CD14-positive monocyte (primary cell): ENCODE data around the gene SPART. TPM values are rescaled to one million over a fixed set of nuclear protein-coding genes. Genes with fewer than 3 reads are reported as not detected.

Source experiments
- DNase-seq, 3 donors: peaks; one replicate each; pipeline ENCODE4 v3.0.0-alpha.2; 2011 to 2022
- H2AFZ ChIP-seq: 2 replicates; pipeline ENCODE4 v1.6.0; 2012; ENCODE audit warnings: mild to moderate bottlenecking, low read depth, low read length, inconsistent platforms; ENCODE audit not compliant: insufficient read depth, poor library complexity, severe bottlenecking
- H3K27ac ChIP-seq, 2 donors: 1 replicate in 1 of 2; 2 replicates in 1 of 2; pipeline ENCODE4 v1.5.1; 2012 to 2013; ENCODE audit warnings: low read length in 2 of 2, control low read depth in 1 of 2, inconsistent platforms in 1 of 2, low read depth in 1 of 2, mild to moderate bottlenecking in 1 of 2
- H3K27me3 ChIP-seq, 2 donors: one replicate each; pipeline versions ENCODE4 v1.6.0 to v1.6.1; 2011 to 2013; ENCODE audit warnings: low read length in 2 of 2; ENCODE audit not compliant: control insufficient read depth in 2 of 2, insufficient read depth in 2 of 2
- H3K36me3 ChIP-seq, 2 donors: replicated peaks in 1 of 2; 1 replicate in 1 of 2; 2 replicates in 1 of 2; pipeline versions ENCODE4 v1.5.1 to v1.6.1; 2012 to 2013; ENCODE audit warnings: low read length in 2 of 2, control low read depth in 1 of 2, inconsistent platforms in 1 of 2, mild to moderate bottlenecking in 1 of 2; ENCODE audit not compliant: insufficient read depth in 2 of 2, control insufficient read depth in 1 of 2
- H3K4me1 ChIP-seq, 2 donors: 1 replicate in 1 of 2; 2 replicates in 1 of 2; pipeline versions ENCODE4 v1.5.1 to v1.6.1; 2012 to 2013; ENCODE audit warnings: low read length in 2 of 2, control low read depth in 1 of 2, inconsistent platforms in 1 of 2, mild to moderate bottlenecking in 1 of 2, moderate library complexity in 1 of 2; ENCODE audit not compliant: insufficient read depth in 2 of 2, control insufficient read depth in 1 of 2
- H3K4me2 ChIP-seq: replicated peaks from 2 replicates; pipeline ENCODE3; 2012; ENCODE audit warnings: low read length, moderate library complexity, mild to moderate bottlenecking; ENCODE audit not compliant: poor library complexity, severe bottlenecking; ENCODE audit errors: extremely low read depth
- H3K4me3 ChIP-seq, 3 experiments: fragments of 200-600 bp in 1 of 3; sonication (generic) in 1 of 3; replicated peaks in 1 of 3; 1 replicate in 2 of 3; 2 replicates in 1 of 3; pipeline ENCODE4 v1.5.1; 2011 to 2013; ENCODE audit warnings: low read length in 3 of 3, mild to moderate bottlenecking in 3 of 3, control low read depth in 2 of 3, low read depth in 2 of 3, inconsistent platforms in 1 of 3, moderate library complexity in 1 of 3
- H3K79me2 ChIP-seq: 2 replicates; pipeline ENCODE4 v1.6.0; 2012; ENCODE audit warnings: mild to moderate bottlenecking, control low read depth, inconsistent platforms, low read length, moderate library complexity; ENCODE audit not compliant: insufficient read depth
- H3K9ac ChIP-seq: 2 replicates; pipeline ENCODE4 v1.6.0; 2017; ENCODE audit warnings: low read length, mild to moderate bottlenecking; ENCODE audit not compliant: insufficient read depth, poor library complexity, severe bottlenecking
- H3K9me3 ChIP-seq, 2 donors: replicated peaks in 1 of 2; 1 replicate in 1 of 2; 2 replicates in 1 of 2; pipeline versions ENCODE4 v1.5.1 to v1.6.1; 2012 to 2013; ENCODE audit warnings: low read length in 2 of 2, control low read depth in 1 of 2; ENCODE audit not compliant: control insufficient read depth in 1 of 2, insufficient read depth in 1 of 2
- H4K20me1 ChIP-seq: 2 replicates; pipeline ENCODE4 v1.6.0; 2012; ENCODE audit warnings: mild to moderate bottlenecking, low read length, control low read depth, moderate library complexity; ENCODE audit not compliant: insufficient read depth
- H3K27ac Mint-ChIP-seq, 7 donors: one replicate each; pipeline ENCODE4 v1.8.0; 2020; ENCODE audit warnings: mild to moderate bottlenecking in 7 of 7, mixed read lengths in 7 of 7, moderate library complexity in 6 of 7, inconsistent platforms in 2 of 7
- H3K27me3 Mint-ChIP-seq, 3 donors: one replicate each; pipeline ENCODE4 v1.8.0; 2021 to 2022; ENCODE audit warnings: low read depth in 3 of 3, mild to moderate bottlenecking in 3 of 3, mixed read lengths in 3 of 3, moderate library complexity in 3 of 3, inconsistent platforms in 1 of 3
- H3K36me3 Mint-ChIP-seq, 2 donors: one replicate each; pipeline ENCODE4 v1.8.0; 2020; ENCODE audit warnings: mixed read lengths in 2 of 2, inconsistent platforms in 1 of 2, mild to moderate bottlenecking in 1 of 2
- H3K4me1 Mint-ChIP-seq: one replicate; pipeline ENCODE4 v1.8.0; 2020; ENCODE audit warnings: mild to moderate bottlenecking, mixed read lengths
- H3K4me3 Mint-ChIP-seq, 2 donors: one replicate each; pipeline ENCODE4 v1.8.0; 2020; ENCODE audit warnings: mild to moderate bottlenecking in 2 of 2, mixed read lengths in 2 of 2, moderate library complexity in 1 of 2
- H3K9me3 Mint-ChIP-seq, 7 donors: one replicate each; pipeline ENCODE4 v1.8.0; 2020 to 2022; ENCODE audit warnings: mixed read lengths in 7 of 7, mild to moderate bottlenecking in 6 of 7, moderate library complexity in 6 of 7, inconsistent platforms in 2 of 7
- WGBS: methylation state at CpG from one replicate; pipeline ENCODE4 v1.1.5; 2013; ENCODE audit warnings: missing lambda C conversion rate; ENCODE audit not compliant: insufficient coverage; 5-methylcytosine and 5-hydroxymethylcytosine counted together
- intact Hi-C, 2 donors: fragments of 100-400 bp; cut with micrococcal nuclease; formaldehyde crosslinking; loops; one replicate each; pipeline versions ENCODE4 v1.15.0 to v1.15.1; 2023
- polyA plus RNA-seq, 3 donors: library from polyadenylated mRNA; depleted of rRNA in 1 of 3; unstranded in 2 of 3; stranded (reverse) in 1 of 3; fragments of 300-500 nt in 2 of 3; fragments of >200 nt in 1 of 3; fragmentation: Illumina TruSeq in 2 of 3; gene quantifications; 1 replicate in 2 of 3; 2 replicates in 1 of 3; pipeline ENCODE4 v1.2.3, GENCODE V29; 2012 to 2021
- TF ChIP-seq, protein P1 (sequence below): fragments of 200-600 bp; IDR thresholded peaks from one replicate; pipeline ENCODE4 v1.8.0; 2022; ENCODE audit warnings: antibody characterized with exemption, mild to moderate bottlenecking

The SPART gene
- polyA plus RNA-seq, 3 donors: 24.4 to 37.0 (median 29.8) TPM

DNA sequence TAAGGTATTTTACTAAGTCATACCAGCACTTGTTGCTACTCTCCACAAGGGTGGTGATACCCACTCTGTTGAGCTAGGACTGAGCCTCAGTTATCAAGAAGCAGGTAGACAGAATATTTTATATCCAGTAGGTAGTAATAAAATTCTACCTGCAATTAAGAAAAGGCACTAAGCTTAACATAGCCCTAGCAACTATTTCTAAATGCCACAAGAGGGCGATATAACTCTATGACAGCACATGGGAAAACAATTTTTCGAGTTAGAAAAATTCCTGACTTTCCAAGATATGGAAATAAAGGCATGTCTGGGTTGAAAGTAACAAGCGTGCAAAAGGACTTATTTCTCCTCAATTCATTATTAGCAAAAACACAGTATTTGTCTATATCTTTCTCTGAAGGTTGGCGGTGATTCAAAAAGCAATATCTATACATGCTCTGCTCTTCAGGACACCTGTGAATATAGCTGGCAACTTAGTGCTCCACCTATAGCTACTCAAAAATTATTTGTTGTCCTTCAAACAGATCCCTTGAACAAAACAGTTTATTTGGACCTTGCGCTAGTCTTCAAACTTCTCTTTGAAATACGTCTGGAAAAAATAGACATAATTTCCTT lies 63.3 kb downstream of the SPART start:
- peak in 2 of 3 donors; percentile 12 to 24 for DNase-seq
- Histone ChIP-seq H2AFZ (no peak overlapping the region), H3K9ac (no peak overlapping the region), H3K4me1 (no peaks in the 10 kb centered on the region), H3K36me3 (no peaks in the 10 kb centered on the region), H4K20me1 (no peaks in the 10 kb centered on the region), H3K79me2 (no peaks in the 10 kb centered on the region), H3K9me3 (peaks cover 0 to 2% of the 10 kb centered on the region in 2 donors), H3K4me2 (no peak overlapping the region), H3K27ac (no peak overlapping the region), H3K27me3 (no peaks in the 10 kb centered on the region), H3K4me3 (no peak overlapping the region)
- H3K4me3 Mint-ChIP-seq: no peak overlapping the region
- H3K4me1 Mint-ChIP-seq: no peaks in the 10 kb centered on the region
- peaks cover 0 to under 1% (median under 1%) of the 10 kb centered on the region in 7 donors for H3K9me3 Mint-ChIP-seq
- TF ChIP-seq, protein P1, sequence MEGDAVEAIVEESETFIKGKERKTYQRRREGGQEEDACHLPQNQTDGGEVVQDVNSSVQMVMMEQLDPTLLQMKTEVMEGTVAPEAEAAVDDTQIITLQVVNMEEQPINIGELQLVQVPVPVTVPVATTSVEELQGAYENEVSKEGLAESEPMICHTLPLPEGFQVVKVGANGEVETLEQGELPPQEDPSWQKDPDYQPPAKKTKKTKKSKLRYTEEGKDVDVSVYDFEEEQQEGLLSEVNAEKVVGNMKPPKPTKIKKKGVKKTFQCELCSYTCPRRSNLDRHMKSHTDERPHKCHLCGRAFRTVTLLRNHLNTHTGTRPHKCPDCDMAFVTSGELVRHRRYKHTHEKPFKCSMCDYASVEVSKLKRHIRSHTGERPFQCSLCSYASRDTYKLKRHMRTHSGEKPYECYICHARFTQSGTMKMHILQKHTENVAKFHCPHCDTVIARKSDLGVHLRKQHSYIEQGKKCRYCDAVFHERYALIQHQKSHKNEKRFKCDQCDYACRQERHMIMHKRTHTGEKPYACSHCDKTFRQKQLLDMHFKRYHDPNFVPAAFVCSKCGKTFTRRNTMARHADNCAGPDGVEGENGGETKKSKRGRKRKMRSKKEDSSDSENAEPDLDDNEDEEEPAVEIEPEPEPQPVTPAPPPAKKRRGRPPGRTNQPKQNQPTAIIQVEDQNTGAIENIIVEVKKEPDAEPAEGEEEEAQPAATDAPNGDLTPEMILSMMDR: peak; percentile 91
- H3K27me3 Mint-ChIP-seq: peaks cover 0 to 4% (median 1%) of the 10 kb centered on the region in 3 donors
- WGBS: 100% methylated on average over 1 of the region's 6 CpGs
- intact Hi-C loops: loop anchor here in 1 of 2 donors (10.0 kb wide), 1 partner anchor 452 kb away; no protein-coding TSS in a partner anchor
- H3K36me3 Mint-ChIP-seq: no peaks in the 10 kb centered on the region
- H3K27ac Mint-ChIP-seq: no peak overlapping the region

DNA sequence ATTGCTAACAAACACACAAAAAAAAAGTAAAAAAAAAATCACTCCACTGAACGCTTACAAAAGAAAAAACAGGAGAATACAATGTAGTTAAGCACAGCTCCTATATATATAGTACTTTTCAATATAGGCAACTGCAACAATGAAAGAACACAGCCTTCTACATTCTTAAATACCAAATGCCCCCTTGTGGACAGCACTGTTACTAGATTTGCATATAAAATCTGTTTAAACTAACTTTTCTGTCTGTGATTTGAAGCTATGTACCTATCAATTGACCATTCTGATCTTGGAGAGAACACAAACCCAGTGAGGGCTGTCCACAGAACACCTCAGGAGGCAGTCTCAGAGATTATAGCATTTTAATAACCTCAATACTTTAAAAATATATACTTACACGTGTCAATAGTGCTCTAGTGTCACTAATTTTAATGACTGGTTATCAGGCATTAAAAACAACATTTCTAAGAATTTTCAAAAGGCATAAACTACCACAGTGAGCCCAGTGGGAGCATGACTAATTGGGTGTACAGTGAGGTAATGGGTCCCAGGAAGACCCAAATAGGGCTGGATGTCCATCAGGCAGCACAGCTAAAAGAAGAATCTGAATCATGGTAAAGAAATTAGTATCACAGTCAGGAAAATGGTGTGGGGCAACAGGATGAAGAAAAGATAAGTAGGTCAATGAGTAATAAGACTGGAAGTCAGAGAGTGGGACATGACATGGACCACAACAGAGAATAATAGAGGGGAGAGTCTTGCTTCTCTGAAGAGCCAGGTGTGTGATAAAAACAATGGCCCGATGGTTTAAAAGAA lies 70.8 kb downstream of the SPART start:
- no CpG with 5 or more reads among the region's 3 CpGs for WGBS
- Histone ChIP-seq H3K4me2 (no peak overlapping the region), H3K79me2 (no peaks in the 10 kb centered on the region), H3K36me3 (no peaks in the 10 kb centered on the region), H4K20me1 (no peaks in the 10 kb centered on the region), H3K27ac (no peak overlapping the region), H3K27me3 (no peaks in the 10 kb centered on the region), H3K9me3 (no peaks in the 10 kb centered on the region), H3K4me3 (no peak overlapping the region), H2AFZ (no peak overlapping the region), H3K4me1 (no peaks in the 10 kb centered on the region), H3K9ac (no peak overlapping the region)
- no peaks in the 10 kb centered on the region for H3K36me3 Mint-ChIP-seq
- intact Hi-C loops: loop anchor here in 1 of 2 donors (10.0 kb wide), 1 partner anchor 301 kb away; no protein-coding TSS in a partner anchor
- TF ChIP-seq, protein P1: peak; percentile 53
- no peaks in the 10 kb centered on the region for H3K9me3 Mint-ChIP-seq
- H3K4me3 Mint-ChIP-seq: no peak overlapping the region
- H3K4me1 Mint-ChIP-seq: no peaks in the 10 kb centered on the region
- peaks cover 0 to 3% (median 0%) of the 10 kb centered on the region in 3 donors for H3K27me3 Mint-ChIP-seq
- DNase-seq: peak in 2 of 3 donors; percentile 8 to 14
- H3K27ac Mint-ChIP-seq: peak overlapping the region in 1 of 7 donors; percentile 5
